MCF 10A (cell line): Measurements from ENCODE around the gene ULK4. TPM values are rescaled to one million over a fixed set of nuclear protein-coding genes. Genes with fewer than 3 reads are reported as not detected.
A peak's percentile ranks its signal among the peaks of the same experiment; 100 is the strongest.

Source experiments
- Bru-seq: library from RNA; stranded (reverse); fragments of 400-500 nt; gene quantifications from one replicate; lab custom pipeline; 2021; lab: Mats Ljungman, UMichigan
- BruChase-seq, 2 experiments: library from RNA; stranded (reverse); fragments of 400-500 nt; gene quantifications; one replicate each; lab custom pipeline; 2021; lab: Mats Ljungman, UMichigan
- BruUV-seq: library from RNA; stranded (reverse); fragments of 400-500 nt; replicated peaks from 2 replicates; lab custom pipeline; 2021; lab: Mats Ljungman, UMichigan
- CTCF ChIA-PET: fragments of 300-600 bp; sonication (Branson Sonifier 250); formaldehyde crosslinking; extraction: SDS; loops from one replicate; lab custom pipeline; 2021; ENCODE audit warnings: antibody characterized with exemption, inconsistent platforms; lab: Yijun Ruan, JAX
- POLR2A ChIA-PET: fragments of 300-600, 350-650 bp; sonication (Branson Sonifier 250); formaldehyde crosslinking; extraction: SDS; loops from one replicate; lab custom pipeline; 2020; ENCODE audit warnings: antibody characterized with exemption, inconsistent platforms; lab: Yijun Ruan, JAX
- DNase-seq: peaks from one replicate; pipeline ENCODE4 v3.0.0-alpha.2; 2018; ENCODE audit not compliant: unreplicated experiment
- H3K27ac Mint-ChIP-seq: one replicate; pipeline ENCODE4 v1.8.0; 2022; ENCODE audit warnings: mild to moderate bottlenecking, low read depth, mixed read lengths; ENCODE audit not compliant: unreplicated experiment
- H3K27me3 Mint-ChIP-seq: one replicate; pipeline ENCODE4 v1.8.0; 2022; ENCODE audit warnings: mixed read lengths; ENCODE audit not compliant: insufficient read depth, unreplicated experiment
- H3K36me3 Mint-ChIP-seq: one replicate; pipeline ENCODE4 v1.8.0; 2022; ENCODE audit warnings: mild to moderate bottlenecking, moderate library complexity, mixed read lengths; ENCODE audit not compliant: insufficient read depth, unreplicated experiment
- H3K4me1 Mint-ChIP-seq: one replicate; pipeline ENCODE4 v1.8.0; 2022; ENCODE audit warnings: mixed read lengths; ENCODE audit not compliant: insufficient read depth, unreplicated experiment
- H3K4me3 Mint-ChIP-seq: one replicate; pipeline ENCODE4 v1.8.0; 2022; ENCODE audit warnings: mild to moderate bottlenecking, moderate library complexity, mixed read lengths; ENCODE audit not compliant: unreplicated experiment
- H3K9me3 Mint-ChIP-seq: one replicate; pipeline ENCODE4 v1.8.0; 2022; ENCODE audit warnings: mixed read lengths; ENCODE audit not compliant: unreplicated experiment
- CTCF ChIP-seq: fragments of 200-600 bp; IDR thresholded peaks from one replicate; pipeline ENCODE4 v1.8.0; 2022; ENCODE audit warnings: antibody characterized with exemption, mild to moderate bottlenecking; ENCODE audit not compliant: unreplicated experiment
- intact Hi-C: fragments of 100-400 bp; cut with micrococcal nuclease; formaldehyde crosslinking; loops from 2 replicates; pipeline ENCODE4 v1.14.1; 2022
- long read RNA-seq: library from polyadenylated mRNA; stranded (forward); transcript quantifications from one replicate; pipeline ENCODE4 v2.0.0, GENCODE V29; 2022
- total RNA-seq: library from RNA; stranded (reverse); gene quantifications from 2 replicates; pipeline ENCODE4 v1.2.3, GENCODE V29; 2022

Gene ULK4
- total RNA-seq (6.9 and 7.8 TPM in 2 replicates), Bru-seq, nascent RNA (percentile 50 among the genes with signal in this experiment), BruChase-seq, experiment 1, labeled RNA remaining after a 6-hour chase (percentile 40 among the genes with signal in this experiment), BruChase-seq, experiment 2, labeled RNA remaining after a 2-hour chase (percentile 47 among the genes with signal in this experiment)
- long read RNA-seq, full-length matches to known transcripts = 3 of 11 reads
- long read RNA-seq, partial matches to known transcripts = 2 of 11 reads
- long read RNA-seq, other reads (novel, unspliced or antisense) = 6 of 11 reads

DNA sequence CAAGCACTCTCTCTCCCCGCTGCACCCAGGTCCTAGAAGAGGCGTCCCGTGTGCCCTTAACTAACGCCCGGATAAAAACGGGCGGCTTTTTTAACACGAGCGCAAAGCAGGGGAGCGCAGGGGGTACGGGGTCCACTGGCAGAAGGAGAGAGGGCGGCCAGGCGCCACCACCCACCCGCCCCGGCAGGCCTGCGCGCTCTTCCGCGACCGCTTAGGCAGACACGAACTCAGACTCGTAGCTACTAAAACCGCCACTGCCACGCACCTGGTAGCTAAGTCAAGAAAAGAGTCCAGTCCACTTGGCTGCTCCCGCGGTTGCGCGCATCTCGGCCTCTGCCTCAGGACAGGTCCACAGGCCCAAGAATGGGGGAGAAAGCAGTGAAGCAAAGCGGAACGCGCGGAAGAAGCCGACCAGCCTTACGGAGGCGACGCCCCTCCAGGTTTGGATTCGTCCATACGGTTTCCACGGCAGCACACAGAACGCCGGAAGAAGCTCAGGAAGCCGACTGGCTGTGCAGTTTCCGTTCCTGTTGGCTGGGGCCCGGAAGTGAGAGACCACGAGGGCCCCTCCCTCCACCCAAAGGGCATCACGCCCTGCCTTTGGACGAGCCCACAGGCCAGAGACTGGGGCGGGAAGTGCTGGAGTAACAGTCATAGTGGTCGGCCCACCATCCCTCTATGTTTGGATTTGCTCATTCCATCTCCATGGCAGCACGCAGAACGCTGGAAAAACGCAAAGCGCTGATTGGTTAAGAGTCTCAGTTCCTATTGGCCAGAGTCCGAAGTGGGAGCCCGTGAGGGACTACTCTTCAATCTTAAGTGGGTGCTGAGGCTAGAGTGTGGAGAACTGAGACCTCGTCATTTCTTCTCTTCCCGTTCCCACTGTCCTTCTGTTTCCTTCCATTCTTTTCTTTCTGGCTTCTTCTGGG lies at the start of gene ULK4:
ULK4 (minus strand) TSS at position 353 of the 929 bp plus-strand sequence. CDS start 7,344 bp downstream, outside the sequence.
- CTCF ChIA-PET = interaction anchor here (2.8 kb wide), 1 partner anchor 137 kb away, joined by 15 read pairs; no protein-coding TSS in a partner anchor
- POLR2A ChIA-PET = interaction anchor here (0.6 to 2.0 kb wide), 23 partner anchors 9 to 1436 kb away, joined by 3 to 15 read pairs (median 4); partner anchors contain the start of genes TRAK1 and ZNF621
- peak; percentile 99 for DNase-seq
- intact Hi-C loops = loop anchor here (1.0 to 2.0 kb wide), 2 partner anchors 51 to 137 kb away; no protein-coding TSS in a partner anchor
- Mint-ChIP-seq H3K27ac (peak within 1 kb of the TSS; percentile 89), H3K27me3 (no peaks in the 10 kb centered on the region), H3K9me3 (no peaks in the 10 kb centered on the region), H3K36me3 (no peaks in the 10 kb centered on the region), H3K4me1 (peaks cover 6% of the 10 kb centered on the region), H3K4me3 (peak within 1 kb of the TSS; percentile 81)
- BruUV-seq = no TSS peak
- TF ChIP-seq CTCF = no peak

DNA sequence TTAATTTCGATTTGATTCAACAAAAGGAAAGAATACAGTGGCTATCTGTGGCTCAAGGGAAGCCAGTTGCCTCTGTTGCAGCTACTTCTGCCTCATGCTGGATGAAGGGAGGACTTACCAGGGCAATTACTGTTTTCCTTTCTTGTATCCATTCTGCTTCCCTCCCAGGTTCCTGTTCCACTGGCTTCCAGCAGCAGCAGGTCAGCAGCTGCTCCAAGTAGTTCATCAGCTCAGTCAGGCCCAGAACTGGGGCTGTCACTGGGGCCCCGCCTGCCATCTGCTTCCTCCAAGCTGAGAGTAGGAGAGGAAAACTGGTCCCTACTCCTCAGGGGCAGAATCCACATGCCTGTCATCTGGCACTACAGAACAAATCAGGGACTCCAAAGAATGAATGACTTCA lies 48.6 kb upstream of the ULK4 start:
- Mint-ChIP-seq H3K27me3 (no peaks in the 10 kb centered on the region), H3K4me3 (no peak overlapping the region), H3K27ac (no peak overlapping the region), H3K4me1 (peaks cover 11% of the 10 kb centered on the region), H3K36me3 (no peaks in the 10 kb centered on the region), H3K9me3 (no peaks in the 10 kb centered on the region)
- TF ChIP-seq CTCF = no peak
- no peak for DNase-seq
- BruUV-seq = no TSS peak
- CTCF ChIA-PET = interaction anchor here (0.6 to 1.5 kb wide), 4 partner anchors 11 to 1231 kb away, joined by 3 to 7 read pairs (median 3); no protein-coding TSS in a partner anchor
- intact Hi-C loops = loop anchor here (5.0 kb wide), 1 partner anchor 118 kb away; no protein-coding TSS in a partner anchor
- POLR2A ChIA-PET = interaction anchor here (1.1 to 1.3 kb wide), 3 partner anchors 16 to 81 kb away, joined by 3 to 6 read pairs (median 4); partner anchors contain the start of gene TRAK1

DNA sequence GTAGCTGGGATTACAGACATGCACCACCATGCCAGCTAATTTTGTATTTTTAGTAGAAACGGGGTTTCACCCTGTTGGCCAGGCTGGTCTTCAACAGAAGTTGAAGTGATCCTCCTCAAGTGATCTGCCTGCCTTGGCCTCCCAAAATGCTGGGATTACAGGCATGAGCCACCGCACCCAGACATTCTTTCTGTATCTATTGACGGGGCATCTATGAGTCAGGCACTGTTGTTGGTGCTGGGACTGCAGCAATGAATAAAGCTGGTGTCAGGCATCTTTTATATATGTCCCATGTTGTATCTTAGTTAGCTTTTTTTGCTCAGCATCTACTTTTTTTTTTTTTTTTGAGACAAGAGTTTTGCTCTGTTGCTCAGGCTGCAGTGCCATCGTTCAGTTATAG lies 47.6 kb upstream of the ULK4 start:
- Mint-ChIP-seq H3K4me1 (peaks cover under 1% of the 10 kb centered on the region), H3K27ac (no peak overlapping the region), H3K4me3 (no peak overlapping the region), H3K9me3 (no peaks in the 10 kb centered on the region), H3K36me3 (no peaks in the 10 kb centered on the region), H3K27me3 (no peaks in the 10 kb centered on the region)
- ChIA-PET CTCF (no interaction called here), POLR2A (interaction anchor here (0.6 to 1.3 kb wide), 3 partner anchors 27 to 82 kb away, joined by 4 to 6 read pairs (median 4); partner anchors contain the start of gene TRAK1)
- no peak for DNase-seq
- intact Hi-C loops = no loop called here
- no TSS peak for BruUV-seq
- TF ChIP-seq CTCF = no peak
